Measurements from ENCODE around the gene NAP1L1.

Gene NAP1L1

DNA sequence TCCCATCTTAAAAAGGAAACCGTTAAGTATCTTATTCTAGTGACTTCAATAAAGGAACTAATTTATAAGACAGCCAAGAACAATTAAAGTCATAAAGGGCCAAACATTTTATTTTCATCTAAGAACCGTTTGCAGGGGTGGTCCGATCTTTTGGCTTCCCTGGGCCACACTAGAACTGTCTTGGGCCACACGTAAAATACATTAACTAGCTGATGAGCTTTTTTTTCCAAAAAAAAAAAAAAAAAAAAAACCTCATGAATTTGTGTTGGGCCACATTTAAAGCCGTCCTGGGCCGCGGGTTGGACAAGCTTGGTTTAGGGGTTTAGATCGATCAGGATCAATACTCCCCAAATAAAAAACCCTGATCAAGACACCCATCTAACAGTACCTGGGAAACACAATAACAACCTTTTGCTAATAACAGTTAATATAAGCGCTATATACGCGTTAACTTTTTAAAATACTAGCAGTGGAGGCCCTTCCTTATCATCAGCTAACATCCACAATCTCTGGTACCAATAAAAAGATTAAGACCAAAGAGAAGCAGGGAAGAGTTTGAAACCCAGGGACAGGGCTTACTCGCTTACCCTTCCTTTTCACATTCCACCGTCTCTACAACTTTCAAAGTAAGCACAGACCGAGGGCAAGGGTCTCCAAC, 1.1 kb downstream of the NAP1L1 start:
- no peak for DNase-seq

DNA sequence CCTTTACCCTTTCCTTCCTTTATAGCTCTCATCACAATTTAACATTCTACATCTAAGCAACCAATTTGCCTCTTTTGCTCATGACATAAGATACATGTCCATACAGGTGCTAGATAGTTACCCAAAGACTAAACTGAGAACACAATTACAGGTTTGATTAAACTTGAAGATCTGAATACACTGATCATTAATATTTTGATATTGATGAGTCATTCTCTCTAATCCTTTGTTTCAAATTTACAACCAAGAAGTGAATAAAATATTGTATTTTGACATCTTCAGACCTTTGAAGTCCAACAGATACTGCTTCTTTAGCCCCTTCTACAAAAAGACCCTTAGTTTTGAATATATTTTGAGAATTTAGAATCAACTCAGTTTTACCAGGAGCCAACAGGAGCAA, 2.6 kb downstream of the NAP1L1 start:
- no peak for DNase-seq

DNA sequence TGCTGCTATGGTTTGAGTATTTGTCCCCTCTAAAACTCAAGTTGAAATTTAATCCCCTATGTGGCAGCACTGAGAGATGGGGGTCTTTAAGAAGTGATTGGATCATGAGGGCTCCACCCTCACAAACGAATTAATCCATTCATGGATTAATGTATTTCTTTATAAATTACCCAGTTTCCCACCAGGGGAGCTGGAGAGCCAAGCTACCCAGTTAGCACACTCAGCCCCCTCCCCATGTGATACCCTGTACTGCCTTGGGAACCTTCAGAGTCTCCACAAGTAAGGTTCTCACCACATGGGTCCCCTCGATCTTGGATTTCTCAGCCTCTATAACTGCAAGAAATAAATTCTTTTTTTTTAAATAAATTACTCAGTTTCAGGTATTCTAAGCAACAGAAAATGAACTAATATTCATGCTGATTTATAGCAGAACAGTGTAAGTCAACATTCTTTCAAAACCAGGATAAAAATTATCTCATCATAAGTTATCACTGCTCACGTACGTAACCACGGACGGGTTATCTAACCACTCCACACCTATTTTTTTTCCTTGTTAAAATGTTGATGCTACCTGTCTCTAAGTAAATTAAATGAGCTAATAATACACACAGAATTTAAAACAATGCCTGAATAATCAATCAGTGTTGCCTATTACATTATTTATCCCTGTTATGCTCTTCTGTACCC, 3.6 kb downstream of the NAP1L1 start:
- DNase-seq: peak; percentile 14

- DNase-seq: peak; percentile 14
These were observed 4.3 kb downstream of the NAP1L1 start for GRCh38 chr12:76080017-76080728.

DNA sequence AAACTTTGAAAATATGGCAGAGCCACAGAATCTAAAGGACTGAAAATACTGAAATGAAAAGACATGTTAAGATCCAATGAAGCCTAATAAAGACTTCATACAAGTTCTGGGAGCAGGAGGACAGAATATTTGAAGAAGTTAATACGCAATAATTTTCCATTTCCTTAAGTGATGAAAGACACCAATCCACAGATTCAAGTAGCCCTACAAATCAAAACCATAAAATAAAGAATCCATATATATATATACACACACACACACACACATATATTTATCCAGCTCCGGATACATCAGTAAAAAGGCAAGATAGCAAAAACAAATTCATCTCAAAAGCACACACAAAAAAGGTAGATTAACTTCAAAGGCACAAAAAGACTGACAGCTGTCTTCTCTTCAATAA, 5.7 kb downstream of the NAP1L1 start:
- DNase-seq: no peak

DNA sequence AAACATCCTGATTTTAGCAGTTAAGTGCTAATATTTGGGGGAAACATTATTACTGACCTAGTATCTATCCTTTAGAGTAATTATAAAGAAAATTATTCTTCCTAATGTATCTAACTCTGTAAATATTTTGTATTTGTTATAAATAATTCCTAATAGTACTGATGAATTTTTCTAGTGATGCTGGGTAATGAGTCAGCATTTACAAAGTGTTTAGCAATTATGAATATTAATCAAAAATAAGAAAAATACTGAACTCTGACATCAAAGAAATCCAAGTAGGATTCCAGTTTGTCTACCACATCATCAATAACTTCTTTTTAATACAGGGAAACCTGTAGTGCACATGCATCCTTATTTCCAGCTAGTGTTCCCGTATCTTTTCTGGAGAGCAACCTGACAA, 9.0 kb downstream of the NAP1L1 start:
- DNase-seq: no peak

- no peak for DNase-seq
These were observed 9.7 kb downstream of the NAP1L1 start for GRCh38 chr12:76074701-76075336.

- DNase-seq: no peak
These were observed 10.9 kb downstream of the NAP1L1 start for GRCh38 chr12:76073561-76073960.

- DNase-seq: no peak
These were observed 11.9 kb downstream of the NAP1L1 start for GRCh38 chr12:76072568-76072967.

GRCh38 chr12:76069339-76069738, 15.1 kb downstream of the NAP1L1 start:
- no peak for DNase-seq

- no peak for DNase-seq
These were observed 18.6 kb downstream of the NAP1L1 start for GRCh38 chr12:76065917-76066316.

- no peak for DNase-seq
These were observed 19.6 kb downstream of the NAP1L1 start for GRCh38 chr12:76064904-76065303.

GRCh38 chr12:76060111-76060510, 24.4 kb downstream of the NAP1L1 start:
- DNase-seq: no peak

DNA sequence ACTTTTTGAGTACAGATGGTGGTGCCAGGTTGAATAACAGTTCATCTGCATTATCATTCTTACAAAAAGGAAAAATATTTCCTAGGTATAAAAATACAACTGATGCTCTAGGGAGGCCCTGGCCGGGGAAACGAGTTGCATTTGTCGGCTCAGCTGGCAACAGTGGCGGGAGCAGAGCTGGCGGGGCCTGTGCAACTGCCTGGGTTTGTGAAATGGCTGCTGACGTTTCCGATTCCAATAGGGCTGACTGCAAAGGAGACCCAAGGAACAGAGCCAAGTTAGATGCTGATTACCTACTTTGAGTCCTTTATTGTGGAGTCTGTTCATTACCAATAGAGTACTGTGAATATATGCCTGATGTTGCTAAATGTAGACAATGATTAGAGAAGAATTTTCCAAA, 27.2 kb downstream of the NAP1L1 start:
- no peak for DNase-seq

- no peak for DNase-seq
These were observed 29.1 kb downstream of the NAP1L1 start for GRCh38 chr12:76055393-76055792.

- DNase-seq: no peak
These were observed 34.8 kb downstream of the NAP1L1 start for GRCh38 chr12:76049575-76050251.

- DNase-seq: no peak
These were observed 36.7 kb downstream of the NAP1L1 start for GRCh38 chr12:76047742-76048141.

- DNase-seq: no peak
These were observed 37.4 kb downstream of the NAP1L1 start for GRCh38 chr12:76047060-76047459.

DNA sequence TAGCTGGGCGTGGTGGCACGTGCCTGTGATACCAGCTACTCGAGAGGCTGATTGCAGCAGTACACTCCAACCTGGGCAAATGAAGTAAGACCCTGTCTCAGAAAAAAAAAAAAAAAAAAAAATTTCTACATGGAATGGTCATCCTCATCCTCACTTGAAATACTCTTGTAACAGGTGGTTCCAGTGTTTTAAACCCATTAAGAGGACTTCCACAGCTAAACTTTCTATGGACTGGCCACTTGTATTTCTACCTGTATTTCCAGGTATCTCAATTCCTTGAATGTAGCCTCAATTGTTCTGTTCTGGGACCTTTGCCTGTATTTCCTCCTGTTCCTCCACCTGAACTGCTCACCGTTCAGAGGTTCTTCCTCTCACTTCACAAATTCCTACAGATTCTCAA, 41.1 kb downstream of the NAP1L1 start:
- DNase-seq: no peak

GRCh38 chr12:76042147-76042546, 42.3 kb downstream of the NAP1L1 start:
- DNase-seq: no peak

- no peak for DNase-seq
These were observed 43.1 kb downstream of the NAP1L1 start for GRCh38 chr12:76041406-76041805.

DNA sequence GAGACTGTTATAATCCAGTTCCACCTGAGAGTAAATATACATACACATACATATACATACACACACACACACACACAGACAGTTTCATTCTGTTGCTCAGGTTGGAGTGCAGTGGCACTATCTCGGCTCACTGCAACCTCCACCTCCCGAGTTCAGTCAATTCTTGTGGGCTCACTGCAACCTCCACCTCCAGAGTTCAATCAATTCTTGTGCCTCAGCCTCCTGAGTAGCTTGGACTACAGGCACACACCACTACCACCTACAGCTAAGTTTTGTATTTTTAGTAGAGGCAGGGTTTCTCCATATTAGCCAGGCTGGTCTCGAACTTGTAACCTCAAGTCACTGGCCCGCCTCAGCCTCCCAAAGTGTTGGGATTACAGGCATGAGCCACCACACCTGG, 44.0 kb downstream of the NAP1L1 start:
- DNase-seq: no peak

DNA sequence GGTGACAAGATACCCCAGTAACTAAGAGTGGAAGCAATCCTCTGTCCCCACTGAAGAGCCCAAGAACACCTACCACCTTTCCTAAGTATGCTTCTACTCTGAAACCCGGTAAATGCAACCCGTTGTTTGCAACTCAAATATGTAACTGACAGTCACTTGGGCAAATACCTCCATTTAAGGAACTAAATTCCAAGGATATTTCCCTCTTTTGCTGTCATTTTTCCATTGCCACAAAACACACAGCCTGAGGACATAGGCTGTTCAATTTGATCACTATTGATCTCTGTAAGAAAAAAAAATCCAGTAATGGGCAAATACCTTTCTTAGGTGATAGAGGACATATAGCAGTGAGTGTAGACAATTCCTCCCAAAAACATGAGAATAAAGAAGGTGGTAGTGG, 46.3 kb downstream of the NAP1L1 start:
- DNase-seq: no peak
